ENCODE measurements around the gene AOPEP. TPM values are rescaled to one million over a fixed set of nuclear protein-coding genes. Genes with fewer than 3 reads are reported as not detected.

The AOPEP gene
- total and polyA plus RNA-seq, 8 donors = 73.9 to 407 (median 101) TPM

DNA sequence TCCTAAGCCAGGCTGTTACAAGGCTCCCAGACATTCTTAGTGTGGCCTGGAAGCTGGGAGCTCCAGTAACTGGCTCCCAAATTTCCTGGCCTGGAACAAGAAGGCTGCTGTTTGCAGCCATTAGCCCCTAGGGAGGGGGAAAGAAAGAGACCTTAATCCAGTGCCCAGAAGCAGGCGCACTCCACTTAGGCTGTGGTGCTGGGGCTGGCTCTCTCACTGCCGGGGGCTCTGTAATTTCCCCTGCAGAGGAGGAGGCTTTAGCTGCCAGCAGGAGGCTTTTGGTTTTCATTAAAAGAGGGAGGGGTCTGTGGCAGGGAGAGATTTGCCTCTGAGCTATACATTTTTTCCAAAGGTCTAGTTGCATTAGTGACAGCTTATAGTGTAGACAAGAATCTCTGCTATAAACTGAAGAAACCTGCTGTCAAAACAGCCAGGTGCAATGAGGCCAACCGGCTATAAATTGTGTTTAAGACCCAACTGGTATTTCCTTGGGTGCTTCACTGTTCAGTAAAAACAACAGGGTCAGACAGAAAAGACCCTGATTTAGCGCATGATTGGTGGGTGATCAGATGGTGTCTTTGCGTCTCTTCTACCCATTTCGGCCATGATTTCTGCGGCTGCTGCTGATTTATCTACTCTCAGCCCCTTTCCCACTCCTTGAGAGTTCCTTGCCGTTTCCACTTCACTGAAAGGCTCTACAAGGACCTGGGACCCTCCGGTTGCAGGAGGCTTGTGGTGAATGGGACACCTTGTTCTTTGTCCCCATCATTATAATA lies 254.6 kb downstream of the AOPEP start:
- Histone ChIP-seq H3K27ac (no peak overlapping the region), H3K4me1 (no peaks in the 10 kb centered on the region), H3K4me3 (no peak overlapping the region), H3K36me3 (peaks cover 0 to 9% (median 1%) of the 10 kb centered on the region in 4 donors), H3K27me3 (no peaks in the 10 kb centered on the region), H3K9me3 (no peaks in the 10 kb centered on the region)
- 93 to 99% (median 95%) methylated on average over 9 of the region's 9 CpGs for WGBS, 5 donors
- no peak for TF ChIP-seq POLR2AphosphoS5 (IDR thresholded peaks at IDR 0.05)
- TF ChIP-seq, protein P1, sequence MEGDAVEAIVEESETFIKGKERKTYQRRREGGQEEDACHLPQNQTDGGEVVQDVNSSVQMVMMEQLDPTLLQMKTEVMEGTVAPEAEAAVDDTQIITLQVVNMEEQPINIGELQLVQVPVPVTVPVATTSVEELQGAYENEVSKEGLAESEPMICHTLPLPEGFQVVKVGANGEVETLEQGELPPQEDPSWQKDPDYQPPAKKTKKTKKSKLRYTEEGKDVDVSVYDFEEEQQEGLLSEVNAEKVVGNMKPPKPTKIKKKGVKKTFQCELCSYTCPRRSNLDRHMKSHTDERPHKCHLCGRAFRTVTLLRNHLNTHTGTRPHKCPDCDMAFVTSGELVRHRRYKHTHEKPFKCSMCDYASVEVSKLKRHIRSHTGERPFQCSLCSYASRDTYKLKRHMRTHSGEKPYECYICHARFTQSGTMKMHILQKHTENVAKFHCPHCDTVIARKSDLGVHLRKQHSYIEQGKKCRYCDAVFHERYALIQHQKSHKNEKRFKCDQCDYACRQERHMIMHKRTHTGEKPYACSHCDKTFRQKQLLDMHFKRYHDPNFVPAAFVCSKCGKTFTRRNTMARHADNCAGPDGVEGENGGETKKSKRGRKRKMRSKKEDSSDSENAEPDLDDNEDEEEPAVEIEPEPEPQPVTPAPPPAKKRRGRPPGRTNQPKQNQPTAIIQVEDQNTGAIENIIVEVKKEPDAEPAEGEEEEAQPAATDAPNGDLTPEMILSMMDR (IDR thresholded peaks at IDR 0.05) = no peak
- TF ChIP-seq POLR2A (IDR thresholded peaks at IDR 0.05) = no peak
- no peak for TF ChIP-seq EP300 (IDR thresholded peaks at IDR 0.05)
- intact Hi-C loops (cut with DNase I; ENCODE audit: low total_unique reads) = no loop called here
- DNase-seq = no peak

DNA sequence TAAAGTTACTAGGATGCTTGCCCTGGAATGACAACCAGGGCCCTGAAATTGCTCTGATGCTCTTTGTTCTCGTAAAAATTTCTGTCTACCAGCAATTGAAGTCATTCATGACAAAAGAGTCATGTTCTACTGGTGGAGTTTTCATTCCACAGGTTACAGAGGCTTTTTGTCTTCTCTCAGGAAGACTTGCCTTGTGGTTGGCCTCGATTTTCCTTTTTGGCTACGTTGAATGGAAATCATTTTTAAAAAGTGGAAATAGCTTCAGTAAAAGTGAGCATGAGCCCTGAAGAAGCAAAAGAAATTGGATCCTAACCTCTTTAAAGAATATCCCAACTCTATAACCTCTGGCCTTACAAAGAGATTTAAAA lies 255.2 kb downstream of the AOPEP start:
- H3K9me3 ChIP-seq = no peaks in the 10 kb centered on the region
- intact Hi-C loops (cut with DNase I; ENCODE audit: low total_unique reads) = no loop called here
- TF ChIP-seq POLR2AphosphoS5 (IDR thresholded peaks at IDR 0.05) (no peak), POLR2A (IDR thresholded peaks at IDR 0.05) (no peak), EP300 (IDR thresholded peaks at IDR 0.05) (no peak)
- TF ChIP-seq, protein P1 (IDR thresholded peaks at IDR 0.05) = no peak
- WGBS, 5 donors = 91 to 94% (median 93%) methylated on average over 3 of the region's 3 CpGs
- DNase-seq = no peak
- H3K36me3 ChIP-seq = peaks cover 0 to 9% (median 1%) of the 10 kb centered on the region in 4 donors
- H3K27me3 ChIP-seq = no peaks in the 10 kb centered on the region
- no peak overlapping the region for H3K4me3 ChIP-seq
- no peaks in the 10 kb centered on the region for H3K4me1 ChIP-seq
- H3K27ac ChIP-seq = no peak overlapping the region

DNA sequence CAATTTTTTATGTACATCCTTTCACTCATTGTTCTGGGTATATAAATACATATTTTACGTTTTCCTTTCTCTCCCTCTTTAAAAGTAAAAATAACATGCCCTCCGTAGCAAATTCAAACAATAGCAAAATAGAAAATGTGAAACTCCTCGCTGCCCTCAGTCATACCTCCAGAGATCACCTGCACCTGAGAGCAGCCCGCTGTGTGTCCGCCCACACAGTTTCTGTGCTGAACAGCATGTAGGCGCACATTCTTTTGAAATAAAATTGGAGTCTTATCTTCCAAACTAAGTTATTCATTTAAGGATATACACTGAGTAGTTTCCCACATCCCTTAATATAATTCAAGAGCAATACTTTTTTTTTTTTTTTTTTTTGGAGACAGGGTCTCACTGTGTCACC lies 255.7 kb downstream of the AOPEP start:
- DNase-seq = no peak
- Histone ChIP-seq H3K4me1 (no peaks in the 10 kb centered on the region), H3K36me3 (peaks cover 0 to 9% (median 1%) of the 10 kb centered on the region in 4 donors), H3K27ac (no peak overlapping the region), H3K4me3 (no peak overlapping the region), H3K27me3 (no peaks in the 10 kb centered on the region), H3K9me3 (no peaks in the 10 kb centered on the region)
- intact Hi-C loops (cut with DNase I; ENCODE audit: low total_unique reads) = no loop called here
- 88 to 94% (median 90%) methylated on average over 6 of the region's 6 CpGs for WGBS, 5 donors
- no peak for TF ChIP-seq EP300 (IDR thresholded peaks at IDR 0.05)
- TF ChIP-seq POLR2A (IDR thresholded peaks at IDR 0.05) = no peak
- TF ChIP-seq, protein P1 (IDR thresholded peaks at IDR 0.05) = no peak
- no peak for TF ChIP-seq POLR2AphosphoS5 (IDR thresholded peaks at IDR 0.05)

DNA sequence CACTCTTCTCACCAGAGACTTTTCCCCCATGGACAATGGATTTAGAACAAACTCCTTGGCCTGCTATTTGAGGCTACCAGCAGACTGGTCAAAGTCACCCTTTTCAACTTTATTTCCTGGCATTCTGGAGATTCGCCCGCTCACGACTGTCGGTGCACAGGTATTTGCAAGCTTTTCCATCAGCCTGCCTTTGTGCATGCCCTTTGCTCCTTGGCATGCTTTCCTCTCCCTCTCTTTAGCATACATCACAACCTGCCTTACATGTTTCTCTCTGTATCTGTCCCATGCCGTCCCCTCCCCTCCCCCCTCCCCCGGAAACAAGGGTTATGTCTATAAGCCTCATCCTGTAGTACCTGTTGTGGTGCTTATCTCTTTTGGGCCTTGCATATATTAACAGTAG lies 257.1 kb downstream of the AOPEP start:
- Histone ChIP-seq H3K9me3 (no peaks in the 10 kb centered on the region), H3K36me3 (peaks cover 0 to 9% (median 1%) of the 10 kb centered on the region in 4 donors), H3K27me3 (no peaks in the 10 kb centered on the region), H3K4me3 (no peak overlapping the region), H3K27ac (no peak overlapping the region), H3K4me1 (no peaks in the 10 kb centered on the region)
- 78 to 88% (median 84%) methylated on average over 6 of the region's 6 CpGs for WGBS, 5 donors
- no peak for DNase-seq
- intact Hi-C loops (cut with DNase I; ENCODE audit: low total_unique reads) = no loop called here
- TF ChIP-seq EP300 (IDR thresholded peaks at IDR 0.05) = no peak
- no peak for TF ChIP-seq POLR2AphosphoS5 (IDR thresholded peaks at IDR 0.05)
- TF ChIP-seq, protein P1 (IDR thresholded peaks at IDR 0.05) = no peak
- no peak for TF ChIP-seq POLR2A (IDR thresholded peaks at IDR 0.05)
